HepG2 (cell line): ENCODE measurements around the gene KDM1B. TPM values are rescaled to one million over a fixed set of nuclear protein-coding genes. Genes with fewer than 3 reads are reported as not detected.
A peak's percentile ranks its signal among the peaks of the same experiment; 100 is the strongest.

Source experiments
- DZIP1 ChIP-seq: sonication (generic); formaldehyde crosslinking; IDR thresholded peaks from 2 replicates; pipeline ENCODE4 v1.5.0; 2020; ENCODE audit warnings: mild to moderate bottlenecking, missing genetic modification reagents
- ELF1 ChIP-seq: sonication (generic); formaldehyde crosslinking; IDR thresholded peaks from 2 replicates; pipeline ENCODE4 v1.4.0; 2020; ENCODE audit warnings: missing genetic modification reagents
- ERF ChIP-seq: IDR thresholded peaks from 2 replicates; pipeline ENCODE4 v1.6.1; 2018; ENCODE audit warnings: missing biosample characterization, missing genetic modification reagents
- FOXA3 ChIP-seq: IDR thresholded peaks from 2 replicates; pipeline ENCODE4 v1.6.1; 2016; ENCODE audit warnings: missing genetic modification reagents, missing compliant biosample characterization
- GABPA ChIP-seq, 2 experiments: IDR thresholded peaks; 2 replicates each; pipeline ENCODE4 v1.6.1; 2011 to 2016; ENCODE audit warnings: low read depth in 2 of 2, low read length in 1 of 2, missing biosample characterization in 1 of 2, missing genetic modification characterization in 1 of 2
- HOXA9 ChIP-seq: sonication (generic); formaldehyde crosslinking; IDR thresholded peaks from 2 replicates; pipeline ENCODE4 v1.8.1; 2022; ENCODE audit warnings: missing genetic modification reagents, mild to moderate bottlenecking, moderate library complexity, borderline replicate concordance
- MBNL3 ChIP-seq: fragments of 250-450 bp; sonication (Bioruptor Pico); conservative IDR thresholded peaks from 2 replicates; pipeline ENCODE4 v1.8.0; 2022; ENCODE audit warnings: mild to moderate bottlenecking, inconsistent platforms
- PLRG1 ChIP-seq: fragments of 450-650 bp; conservative IDR thresholded peaks from 2 replicates; pipeline ENCODE4 v1.6.1; 2016
- RFX3 ChIP-seq: IDR thresholded peaks from 2 replicates; pipeline ENCODE4 v1.6.1; 2016; ENCODE audit warnings: missing biosample characterization, missing genetic modification reagents
- RXRA ChIP-seq: sonication (generic); formaldehyde crosslinking; IDR thresholded peaks from 2 replicates; pipeline ENCODE4 v1.5.1; 2020; ENCODE audit warnings: missing genetic modification reagents
- SATB2 ChIP-seq: sonication (generic); formaldehyde crosslinking; IDR thresholded peaks from 2 replicates; pipeline ENCODE4 v1.5.0; 2020; ENCODE audit warnings: missing genetic modification reagents
- SIX1 ChIP-seq: sonication (generic); formaldehyde crosslinking; IDR thresholded peaks from 2 replicates; pipeline ENCODE4 v1.4.0; 2020; ENCODE audit warnings: missing genetic modification reagents, borderline replicate concordance
- STAG1 ChIP-seq: sonication (generic); formaldehyde crosslinking; IDR thresholded peaks from 2 replicates; pipeline ENCODE4 v1.4.0; 2020; ENCODE audit warnings: missing genetic modification reagents
- TFE3 ChIP-seq: IDR thresholded peaks from 2 replicates; pipeline ENCODE4 v1.6.1; 2016
- ZKSCAN1 ChIP-seq: fragments of 150-350 bp; IDR thresholded peaks from 2 replicates; pipeline ENCODE4 v1.6.1; 2014; ENCODE audit warnings: low read length
- ZNF501 ChIP-seq: sonication (generic); formaldehyde crosslinking; IDR thresholded peaks from 2 replicates; pipeline ENCODE4 v1.5.1; 2020; ENCODE audit warnings: mild to moderate bottlenecking, moderate library complexity, missing genetic modification reagents
- ZNF782 ChIP-seq: sonication (generic); formaldehyde crosslinking; IDR thresholded peaks from 2 replicates; pipeline ENCODE4 v1.4.0; 2020; ENCODE audit warnings: missing genetic modification reagents, mild to moderate bottlenecking, borderline replicate concordance
- ZSCAN12 ChIP-seq: sonication (generic); formaldehyde crosslinking; IDR thresholded peaks from 2 replicates; pipeline ENCODE4 v1.9.0; 2021; ENCODE audit warnings: mild to moderate bottlenecking, missing genetic modification reagents
- polyA plus RNA-seq, 8 experiments: library from polyadenylated mRNA; depleted of rRNA in 3 of 8; stranded (reverse) in 7 of 8; unstranded in 1 of 8; fragments of >200 nt; fragmentation: Illumina TruSeq in 4 of 8; extraction: Trizol in 4 of 8; gene quantifications; 2 replicates each; pipeline versions ENCODE4 v1.2.1 to v1.2.3, GENCODE V29; 2011 to 2016; ENCODE audit warnings: low read depth in 4 of 8, missing spikeins in 1 of 8, mixed read lengths in 1 of 8; ENCODE audit not compliant: insufficient read depth in 1 of 8
- total RNA-seq, 5 experiments: library from RNA; depleted of rRNA; stranded (reverse); fragments of >200 nt; fragmentation: Illumina TruSeq; extraction: Trizol; gene quantifications; 2 replicates each; pipeline ENCODE4 v1.2.3, GENCODE V29; 2016; ENCODE audit warnings: low read depth in 1 of 5
- TF ChIP-seq, protein P1 (sequence below): IDR thresholded peaks from 2 replicates; pipeline ENCODE4 v1.6.1; 2018; ENCODE audit warnings: missing genetic modification reagents
- TF ChIP-seq, protein P2 (sequence below): sonication (generic); formaldehyde crosslinking; IDR thresholded peaks from 2 replicates; pipeline ENCODE4 v1.5.0; 2020; ENCODE audit warnings: missing genetic modification reagents
- TF ChIP-seq, protein P3 (sequence below): IDR thresholded peaks from 2 replicates; pipeline ENCODE4 v1.6.1; 2016; ENCODE audit warnings: low read depth

The KDM1B gene
- total and polyA plus RNA-seq, 2 of the 13 experiments (the other 11 are each of a cell fraction or from before 2014, with no cell fraction given): 9.8 to 13.2 TPM

GRCh38 chr6:18155864-18156421 is 721 bp downstream of the KDM1B start (continued):
- TF ChIP-seq, protein P1, sequence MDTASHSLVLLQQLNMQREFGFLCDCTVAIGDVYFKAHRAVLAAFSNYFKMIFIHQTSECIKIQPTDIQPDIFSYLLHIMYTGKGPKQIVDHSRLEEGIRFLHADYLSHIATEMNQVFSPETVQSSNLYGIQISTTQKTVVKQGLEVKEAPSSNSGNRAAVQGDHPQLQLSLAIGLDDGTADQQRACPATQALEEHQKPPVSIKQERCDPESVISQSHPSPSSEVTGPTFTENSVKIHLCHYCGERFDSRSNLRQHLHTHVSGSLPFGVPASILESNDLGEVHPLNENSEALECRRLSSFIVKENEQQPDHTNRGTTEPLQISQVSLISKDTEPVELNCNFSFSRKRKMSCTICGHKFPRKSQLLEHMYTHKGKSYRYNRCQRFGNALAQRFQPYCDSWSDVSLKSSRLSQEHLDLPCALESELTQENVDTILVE (CRISPR knock-in tag): no peak
- TF ChIP-seq STAG1 (CRISPR knock-in tag) (peak; percentile 59), HOXA9 (CRISPR knock-in tag) (no peak), RFX3 (peak; percentile 32; the same call in 1 of the 2 replicates), ELF1 (peak; percentile 21; the same call in 1 of the 2 replicates), PLRG1 (no peak), ZSCAN12 (CRISPR knock-in tag) (no peak), GABPA (IDR thresholded peaks at IDR 0.05; ENCODE audit: low read depth, low read length) (no peak), GABPA (CRISPR knock-in tag; IDR thresholded peaks at IDR 0.05; ENCODE audit: low read depth) (no peak), SATB2 (CRISPR knock-in tag) (no peak), ERF (CRISPR knock-in tag) (0 out of 2 replicates have a peak, but pooled peaks have one; percentile 6), MBNL3 (CRISPR knock-in tag) (no peak), ZNF782 (CRISPR knock-in tag) (no peak), TFE3 (CRISPR knock-in tag) (no peak), ZNF501 (CRISPR knock-in tag) (peak; percentile 61), SIX1 (CRISPR knock-in tag) (no peak), ZKSCAN1 (no peak), FOXA3 (peak; percentile 23; the same call in 1 of the 2 replicates), RXRA (CRISPR knock-in tag) (peak; percentile 53; the same call in 1 of the 2 replicates), DZIP1 (CRISPR knock-in tag) (no peak)
- TF ChIP-seq, protein P2, sequence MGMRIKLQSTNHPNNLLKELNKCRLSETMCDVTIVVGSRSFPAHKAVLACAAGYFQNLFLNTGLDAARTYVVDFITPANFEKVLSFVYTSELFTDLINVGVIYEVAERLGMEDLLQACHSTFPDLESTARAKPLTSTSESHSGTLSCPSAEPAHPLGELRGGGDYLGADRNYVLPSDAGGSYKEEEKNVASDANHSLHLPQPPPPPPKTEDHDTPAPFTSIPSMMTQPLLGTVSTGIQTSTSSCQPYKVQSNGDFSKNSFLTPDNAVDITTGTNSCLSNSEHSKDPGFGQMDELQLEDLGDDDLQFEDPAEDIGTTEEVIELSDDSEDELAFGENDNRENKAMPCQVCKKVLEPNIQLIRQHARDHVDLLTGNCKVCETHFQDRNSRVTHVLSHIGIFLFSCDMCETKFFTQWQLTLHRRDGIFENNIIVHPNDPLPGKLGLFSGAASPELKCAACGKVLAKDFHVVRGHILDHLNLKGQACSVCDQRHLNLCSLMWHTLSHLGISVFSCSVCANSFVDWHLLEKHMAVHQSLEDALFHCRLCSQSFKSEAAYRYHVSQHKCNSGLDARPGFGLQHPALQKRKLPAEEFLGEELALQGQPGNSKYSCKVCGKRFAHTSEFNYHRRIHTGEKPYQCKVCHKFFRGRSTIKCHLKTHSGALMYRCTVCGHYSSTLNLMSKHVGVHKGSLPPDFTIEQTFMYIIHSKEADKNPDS (CRISPR knock-in tag): no peak
- TF ChIP-seq, protein P3, sequence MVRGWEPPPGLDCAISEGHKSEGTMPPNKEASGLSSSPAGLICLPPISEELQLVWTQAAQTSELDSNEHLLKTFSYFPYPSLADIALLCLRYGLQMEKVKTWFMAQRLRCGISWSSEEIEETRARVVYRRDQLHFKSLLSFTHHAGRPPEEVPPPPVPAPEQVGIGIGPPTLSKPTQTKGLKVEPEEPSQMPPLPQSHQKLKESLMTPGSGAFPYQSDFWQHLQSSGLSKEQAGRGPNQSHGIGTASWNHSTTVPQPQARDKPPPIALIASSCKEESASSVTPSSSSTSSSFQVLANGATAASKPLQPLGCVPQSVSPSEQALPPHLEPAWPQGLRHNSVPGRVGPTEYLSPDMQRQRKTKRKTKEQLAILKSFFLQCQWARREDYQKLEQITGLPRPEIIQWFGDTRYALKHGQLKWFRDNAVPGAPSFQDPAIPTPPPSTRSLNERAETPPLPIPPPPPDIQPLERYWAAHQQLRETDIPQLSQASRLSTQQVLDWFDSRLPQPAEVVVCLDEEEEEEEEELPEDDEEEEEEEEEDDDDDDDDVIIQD (CRISPR knock-in tag): no peak
